HepG2 (cell line): ENCODE data around the gene NUTF2. TPM values are rescaled to one million over a fixed set of nuclear protein-coding genes. Genes with fewer than 3 reads are reported as not detected.

Experiments
- ATRX ChIP-seq: sonication (generic); formaldehyde crosslinking; IDR thresholded peaks from 2 replicates; pipeline ENCODE4 v1.4.0; 2020; ENCODE audit warnings: missing genetic modification reagents, borderline replicate concordance
- JARID2 ChIP-seq: sonication (generic); formaldehyde crosslinking; IDR thresholded peaks from 2 replicates; pipeline ENCODE4 v1.8.1; 2023; ENCODE audit warnings: missing genetic modification reagents, inconsistent platforms; ENCODE audit not compliant: insufficient replicate concordance
- KDM2A ChIP-seq: sonication (generic); formaldehyde crosslinking; IDR thresholded peaks from 2 replicates; pipeline ENCODE4 v1.4.0; 2020; ENCODE audit warnings: low read depth, missing genetic modification reagents, borderline replicate concordance
- MEIS2 ChIP-seq: sonication (generic); formaldehyde crosslinking; IDR thresholded peaks from 2 replicates; pipeline ENCODE4 v1.9.0; 2021; ENCODE audit warnings: mild to moderate bottlenecking, missing genetic modification reagents
- MIER2 ChIP-seq: IDR thresholded peaks from 2 replicates; pipeline ENCODE4 v1.6.1; 2016; ENCODE audit warnings: missing biosample characterization, missing genetic modification reagents
- NFYC ChIP-seq: IDR thresholded peaks from 2 replicates; pipeline ENCODE4 v1.6.1; 2016; ENCODE audit warnings: missing genetic modification reagents, missing compliant biosample characterization
- RBFOX2 ChIP-seq: fragments of 200-400 bp; formaldehyde crosslinking; IDR thresholded peaks from 2 replicates; pipeline ENCODE4 v1.6.1; 2017; ENCODE audit warnings: low read depth, mild to moderate bottlenecking, low read length
- RXRA ChIP-seq: sonication (generic); formaldehyde crosslinking; IDR thresholded peaks from 2 replicates; pipeline ENCODE4 v1.5.1; 2020; ENCODE audit warnings: missing genetic modification reagents
- SOX5 ChIP-seq: IDR thresholded peaks from 2 replicates; pipeline ENCODE4 v1.6.1; 2016; ENCODE audit warnings: borderline replicate concordance
- SRF ChIP-seq: IDR thresholded peaks from 2 replicates; pipeline ENCODE4 v1.6.1; 2011; ENCODE audit warnings: mild to moderate bottlenecking, low read depth, low read length, moderate library complexity
- STAT5B ChIP-seq: sonication (generic); formaldehyde crosslinking; IDR thresholded peaks from 2 replicates; pipeline ENCODE4 v1.4.0; 2020; ENCODE audit warnings: missing genetic modification reagents
- TBX2 ChIP-seq: sonication (generic); formaldehyde crosslinking; IDR thresholded peaks from 2 replicates; pipeline ENCODE4 v1.5.0; 2020; ENCODE audit warnings: missing genetic modification reagents, mild to moderate bottlenecking, borderline replicate concordance
- ZNF3 ChIP-seq: IDR thresholded peaks from 2 replicates; pipeline ENCODE4 v1.7.0; 2017; ENCODE audit warnings: inconsistent platforms
- ZNF343 ChIP-seq: sonication (generic); formaldehyde crosslinking; IDR thresholded peaks from 2 replicates; pipeline ENCODE4 v1.4.0; 2020; ENCODE audit warnings: mild to moderate bottlenecking, missing genetic modification reagents
- ZNF569 ChIP-seq: sonication (generic); formaldehyde crosslinking; IDR thresholded peaks from 2 replicates; pipeline ENCODE4 v1.5.0; 2020; ENCODE audit warnings: mild to moderate bottlenecking, missing genetic modification reagents, moderate library complexity, borderline replicate concordance
- ZNF749 ChIP-seq: sonication (generic); formaldehyde crosslinking; IDR thresholded peaks from 2 replicates; pipeline ENCODE4 v1.8.0; 2022; ENCODE audit warnings: mild to moderate bottlenecking, missing genetic modification reagents, moderate library complexity, borderline replicate concordance
- ZNF761 ChIP-seq: sonication (generic); formaldehyde crosslinking; conservative IDR thresholded peaks from 2 replicates; pipeline ENCODE4 v1.4.0; 2020; ENCODE audit warnings: mild to moderate bottlenecking, missing genetic modification reagents
- polyA plus RNA-seq, 8 experiments: library from polyadenylated mRNA; depleted of rRNA in 3 of 8; stranded (reverse) in 7 of 8; unstranded in 1 of 8; fragments of >200 nt; fragmentation: Illumina TruSeq in 4 of 8; extraction: Trizol in 4 of 8; gene quantifications; 2 replicates each; pipeline versions ENCODE4 v1.2.1 to v1.2.3, GENCODE V29; 2011 to 2016; ENCODE audit warnings: low read depth in 4 of 8, missing spikeins in 1 of 8, mixed read lengths in 1 of 8; ENCODE audit not compliant: insufficient read depth in 1 of 8
- total RNA-seq, 5 experiments: library from RNA; depleted of rRNA; stranded (reverse); fragments of >200 nt; fragmentation: Illumina TruSeq; extraction: Trizol; gene quantifications; 2 replicates each; pipeline ENCODE4 v1.2.3, GENCODE V29; 2016; ENCODE audit warnings: low read depth in 1 of 5
- TF ChIP-seq, protein P1 (sequence below): sonication (generic); formaldehyde crosslinking; IDR thresholded peaks from 2 replicates; pipeline ENCODE4 v1.5.1; 2020; ENCODE audit warnings: mild to moderate bottlenecking, missing genetic modification reagents, moderate library complexity
- TF ChIP-seq, protein P2 (sequence below): sonication (generic); formaldehyde crosslinking; IDR thresholded peaks from 2 replicates; pipeline ENCODE4 v1.5.0; 2020; ENCODE audit warnings: mild to moderate bottlenecking, missing genetic modification reagents, borderline replicate concordance
- TF ChIP-seq, protein P3 (sequence below): IDR thresholded peaks from 2 replicates; pipeline ENCODE4 v1.6.1; 2018; ENCODE audit warnings: missing genetic modification reagents
- TF ChIP-seq, protein P4 (sequence below): sonication (generic); formaldehyde crosslinking; IDR thresholded peaks from 2 replicates; pipeline ENCODE4 v1.9.0; 2022; ENCODE audit warnings: low read depth, missing genetic modification reagents

The NUTF2 gene
- total and polyA plus RNA-seq, 2 of the 13 experiments (the other 11 are each of a cell fraction or from before 2014, with no cell fraction given), result 168 to 214 TPM

DNA sequence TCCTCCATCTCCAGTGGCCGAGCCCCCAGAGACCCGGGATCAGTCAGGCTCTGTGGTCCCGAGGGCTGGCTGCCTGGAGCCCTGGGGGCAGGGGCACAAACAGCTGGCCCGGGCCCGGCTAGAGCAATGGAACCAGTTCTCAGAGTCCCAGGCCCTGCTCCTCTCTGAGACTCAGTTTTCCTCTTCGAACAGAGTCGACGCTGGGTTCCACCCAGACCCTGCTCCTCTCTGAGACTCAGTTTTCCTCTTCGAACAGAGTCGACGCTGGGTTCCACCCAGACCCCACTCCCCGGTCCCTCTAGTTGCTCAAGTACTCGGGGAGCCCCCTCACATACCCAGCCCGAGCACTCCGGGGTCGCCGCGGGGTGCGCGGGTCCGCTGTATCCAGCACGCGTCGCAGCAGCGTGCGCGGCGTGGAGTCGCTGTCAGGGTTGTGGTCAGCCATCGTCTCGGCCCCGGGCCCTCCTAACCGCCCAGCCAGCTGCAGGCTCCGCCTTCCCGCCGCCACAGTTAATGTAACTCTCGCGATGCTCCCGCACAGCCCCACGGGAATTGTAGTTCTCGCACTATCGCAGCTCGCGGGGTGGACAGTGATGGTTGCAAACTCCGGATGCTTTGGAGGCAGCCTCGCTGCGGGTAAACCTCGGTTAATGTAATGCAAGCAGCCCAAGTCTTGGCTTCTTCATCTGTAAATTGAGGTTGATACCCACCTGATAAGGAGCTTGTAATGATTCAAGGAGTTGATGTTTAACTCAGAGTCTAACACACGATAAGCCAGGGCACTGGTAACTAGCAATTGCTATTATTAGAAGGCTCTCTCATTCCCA, 13.1 kb upstream of the NUTF2 start (continued):
- TF ChIP-seq ZNF569 (CRISPR knock-in tag) (peak; percentile 86; the same call in 1 of the 2 replicates), RBFOX2 (peak; percentile 94), ATRX (CRISPR knock-in tag) (no peak), SOX5 (CRISPR knock-in tag) (peak; percentile 50; the same call in 1 of the 2 replicates), MIER2 (peak; percentile 74; the same call in 1 of the 2 replicates), NFYC (CRISPR knock-in tag) (no peak), ZNF343 (CRISPR knock-in tag) (no peak; the same call in 1 of the 2 replicates), JARID2 (CRISPR knock-in tag) (peak; percentile 97), STAT5B (CRISPR knock-in tag) (no peak), RXRA (peak; percentile 52), ZNF3 (no peak), KDM2A (CRISPR knock-in tag) (peak; percentile 91), MEIS2 (peak; percentile 76), TBX2 (CRISPR knock-in tag) (peak; percentile 81; the same call in 1 of the 2 replicates), ZNF761 (CRISPR knock-in tag) (peak; percentile 67; the same call in 1 of the 2 replicates), SRF (no peak), ZNF749 (peak; percentile 83; the same call in 1 of the 2 replicates)
- TF ChIP-seq, protein P1, sequence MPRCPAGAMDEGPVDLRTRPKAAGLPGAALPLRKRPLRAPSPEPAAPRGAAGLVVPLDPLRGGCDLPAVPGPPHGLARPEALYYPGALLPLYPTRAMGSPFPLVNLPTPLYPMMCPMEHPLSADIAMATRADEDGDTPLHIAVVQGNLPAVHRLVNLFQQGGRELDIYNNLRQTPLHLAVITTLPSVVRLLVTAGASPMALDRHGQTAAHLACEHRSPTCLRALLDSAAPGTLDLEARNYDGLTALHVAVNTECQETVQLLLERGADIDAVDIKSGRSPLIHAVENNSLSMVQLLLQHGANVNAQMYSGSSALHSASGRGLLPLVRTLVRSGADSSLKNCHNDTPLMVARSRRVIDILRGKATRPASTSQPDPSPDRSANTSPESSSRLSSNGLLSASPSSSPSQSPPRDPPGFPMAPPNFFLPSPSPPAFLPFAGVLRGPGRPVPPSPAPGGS (CRISPR knock-in tag), result peak; percentile 93
- TF ChIP-seq, protein P2, sequence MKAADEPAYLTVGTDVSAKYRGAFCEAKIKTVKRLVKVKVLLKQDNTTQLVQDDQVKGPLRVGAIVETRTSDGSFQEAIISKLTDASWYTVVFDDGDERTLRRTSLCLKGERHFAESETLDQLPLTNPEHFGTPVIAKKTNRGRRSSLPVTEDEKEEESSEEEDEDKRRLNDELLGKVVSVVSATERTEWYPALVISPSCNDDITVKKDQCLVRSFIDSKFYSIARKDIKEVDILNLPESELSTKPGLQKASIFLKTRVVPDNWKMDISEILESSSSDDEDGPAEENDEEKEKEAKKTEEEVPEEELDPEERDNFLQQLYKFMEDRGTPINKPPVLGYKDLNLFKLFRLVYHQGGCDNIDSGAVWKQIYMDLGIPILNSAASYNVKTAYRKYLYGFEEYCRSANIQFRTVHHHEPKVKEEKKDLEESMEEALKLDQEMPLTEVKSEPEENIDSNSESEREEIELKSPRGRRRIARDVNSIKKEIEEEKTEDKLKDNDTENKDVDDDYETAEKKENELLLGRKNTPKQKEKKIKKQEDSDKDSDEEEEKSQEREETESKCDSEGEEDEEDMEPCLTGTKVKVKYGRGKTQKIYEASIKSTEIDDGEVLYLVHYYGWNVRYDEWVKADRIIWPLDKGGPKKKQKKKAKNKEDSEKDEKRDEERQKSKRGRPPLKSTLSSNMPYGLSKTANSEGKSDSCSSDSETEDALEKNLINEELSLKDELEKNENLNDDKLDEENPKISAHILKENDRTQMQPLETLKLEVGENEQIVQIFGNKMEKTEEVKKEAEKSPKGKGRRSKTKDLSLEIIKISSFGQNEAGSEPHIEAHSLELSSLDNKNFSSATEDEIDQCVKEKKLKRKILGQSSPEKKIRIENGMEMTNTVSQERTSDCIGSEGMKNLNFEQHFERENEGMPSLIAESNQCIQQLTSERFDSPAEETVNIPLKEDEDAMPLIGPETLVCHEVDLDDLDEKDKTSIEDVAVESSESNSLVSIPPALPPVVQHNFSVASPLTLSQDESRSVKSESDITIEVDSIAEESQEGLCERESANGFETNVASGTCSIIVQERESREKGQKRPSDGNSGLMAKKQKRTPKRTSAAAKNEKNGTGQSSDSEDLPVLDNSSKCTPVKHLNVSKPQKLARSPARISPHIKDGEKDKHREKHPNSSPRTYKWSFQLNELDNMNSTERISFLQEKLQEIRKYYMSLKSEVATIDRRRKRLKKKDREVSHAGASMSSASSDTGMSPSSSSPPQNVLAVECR (CRISPR knock-in tag), result peak; percentile 97
- TF ChIP-seq, protein P3, sequence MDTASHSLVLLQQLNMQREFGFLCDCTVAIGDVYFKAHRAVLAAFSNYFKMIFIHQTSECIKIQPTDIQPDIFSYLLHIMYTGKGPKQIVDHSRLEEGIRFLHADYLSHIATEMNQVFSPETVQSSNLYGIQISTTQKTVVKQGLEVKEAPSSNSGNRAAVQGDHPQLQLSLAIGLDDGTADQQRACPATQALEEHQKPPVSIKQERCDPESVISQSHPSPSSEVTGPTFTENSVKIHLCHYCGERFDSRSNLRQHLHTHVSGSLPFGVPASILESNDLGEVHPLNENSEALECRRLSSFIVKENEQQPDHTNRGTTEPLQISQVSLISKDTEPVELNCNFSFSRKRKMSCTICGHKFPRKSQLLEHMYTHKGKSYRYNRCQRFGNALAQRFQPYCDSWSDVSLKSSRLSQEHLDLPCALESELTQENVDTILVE (CRISPR knock-in tag), result peak; percentile 83; the same call in 1 of the 2 replicates
- TF ChIP-seq, protein P4, sequence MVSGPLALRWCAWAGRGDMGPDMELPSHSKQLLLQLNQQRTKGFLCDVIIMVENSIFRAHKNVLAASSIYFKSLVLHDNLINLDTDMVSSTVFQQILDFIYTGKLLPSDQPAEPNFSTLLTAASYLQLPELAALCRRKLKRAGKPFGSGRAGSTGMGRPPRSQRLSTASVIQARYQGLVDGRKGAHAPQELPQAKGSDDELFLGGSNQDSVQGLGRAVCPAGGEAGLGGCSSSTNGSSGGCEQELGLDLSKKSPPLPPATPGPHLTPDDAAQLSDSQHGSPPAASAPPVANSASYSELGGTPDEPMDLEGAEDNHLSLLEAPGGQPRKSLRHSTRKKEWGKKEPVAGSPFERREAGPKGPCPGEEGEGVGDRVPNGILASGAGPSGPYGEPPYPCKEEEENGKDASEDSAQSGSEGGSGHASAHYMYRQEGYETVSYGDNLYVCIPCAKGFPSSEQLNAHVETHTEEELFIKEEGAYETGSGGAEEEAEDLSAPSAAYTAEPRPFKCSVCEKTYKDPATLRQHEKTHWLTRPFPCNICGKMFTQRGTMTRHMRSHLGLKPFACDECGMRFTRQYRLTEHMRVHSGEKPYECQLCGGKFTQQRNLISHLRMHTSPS (CRISPR knock-in tag), result no peak
